Measurements from ENCODE around the gene CGNL1. TPM values are rescaled to one million over a fixed set of nuclear protein-coding genes. Genes with fewer than 3 reads are reported as not detected.

CGNL1 gene
- total RNA-seq, 2 donors from 2014 or later, result not detected

- no peak for ATAC-seq (replicated peaks in 1 of 2)
- Mint-ChIP-seq H3K27ac (no peak overlapping the region), H3K27me3 (ENCODE audit: low read depth) (peaks cover 13% of the 10 kb centered on the region), H3K4me3 (no peak overlapping the region), H3K36me3 (ENCODE audit: insufficient read depth in 2 of 2) (no peaks in the 10 kb centered on the region), H3K4me1 (ENCODE audit: low read depth) (no peaks in the 10 kb centered on the region), H3K9me3 (no peaks in the 10 kb centered on the region)
- DNase-seq, result no peak
These were observed 38.4 kb upstream of the CGNL1 start for GRCh38 chr15:57337868-57338411.

GRCh38 chr15:57339321-57339720 lies 37.0 kb upstream of the CGNL1 start:
- ATAC-seq (replicated peaks in 1 of 2), result no peak
- no peak for DNase-seq
- Mint-ChIP-seq H3K27ac (no peak overlapping the region), H3K36me3 (ENCODE audit: insufficient read depth in 2 of 2) (no peaks in the 10 kb centered on the region), H3K9me3 (no peaks in the 10 kb centered on the region), H3K27me3 (ENCODE audit: low read depth) (peaks cover 8% of the 10 kb centered on the region), H3K4me3 (no peak overlapping the region), H3K4me1 (ENCODE audit: low read depth) (no peaks in the 10 kb centered on the region)

DNA sequence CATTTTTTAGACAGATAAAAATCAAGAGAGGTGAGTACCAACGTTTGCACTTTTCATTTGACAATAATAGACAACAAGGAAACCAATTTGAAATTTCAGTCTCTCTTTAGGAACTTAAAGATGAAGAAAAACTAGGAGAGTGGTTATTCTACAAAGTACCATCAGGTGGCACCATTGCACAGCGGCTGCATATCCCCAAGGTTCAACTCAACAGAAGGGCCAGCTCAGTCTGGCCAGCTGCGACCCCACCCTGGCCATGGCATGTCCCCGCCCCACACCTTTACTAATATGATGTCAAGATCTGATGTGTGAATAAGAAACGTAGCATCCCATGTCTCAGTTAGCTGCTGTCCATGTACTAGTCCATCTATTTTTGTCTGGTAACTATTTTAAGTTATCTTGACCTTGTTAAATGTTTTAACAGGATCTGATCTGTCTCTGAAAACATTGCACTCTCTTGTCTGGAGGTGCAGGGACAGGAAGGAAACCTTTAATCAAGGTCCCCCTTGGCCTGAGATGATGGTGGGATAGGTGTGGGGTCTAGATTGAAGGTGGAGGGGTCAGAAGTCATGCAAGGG lies 35.5 kb upstream of the CGNL1 start:
- H3K27me3 Mint-ChIP-seq (ENCODE audit: low read depth), result no peaks in the 10 kb centered on the region
- H3K27ac Mint-ChIP-seq, result no peak overlapping the region
- H3K36me3 Mint-ChIP-seq (ENCODE audit: insufficient read depth in 2 of 2), result no peaks in the 10 kb centered on the region
- DNase-seq (peak; percentile 24 to 27), ATAC-seq (replicated peaks in 1 of 2) (peak; percentile 36 to 52)
- H3K9me3 Mint-ChIP-seq, result no peaks in the 10 kb centered on the region
- no peaks in the 10 kb centered on the region for H3K4me1 Mint-ChIP-seq (ENCODE audit: low read depth)
- H3K4me3 Mint-ChIP-seq, result no peak overlapping the region

DNA sequence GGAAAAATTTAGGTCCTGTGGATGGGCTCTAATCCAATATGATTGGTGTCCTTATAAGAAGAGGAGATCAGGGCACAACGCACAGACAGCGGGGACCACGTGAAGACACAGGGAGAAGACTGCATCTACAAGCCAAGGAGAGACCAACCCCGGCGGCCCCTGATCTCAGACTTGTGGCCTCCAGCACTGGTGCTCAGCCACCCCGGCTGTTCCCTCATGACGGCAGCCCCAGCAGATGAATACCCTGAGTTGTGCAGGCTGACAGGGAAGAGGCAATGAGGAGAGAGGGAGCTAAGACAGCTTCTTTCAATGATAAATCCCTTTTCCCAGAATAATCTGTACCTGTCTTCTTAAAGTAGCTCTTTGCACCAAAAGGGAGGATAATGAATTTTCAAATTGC lies 33.3 kb upstream of the CGNL1 start:
- Mint-ChIP-seq H3K36me3 (ENCODE audit: insufficient read depth in 2 of 2) (no peaks in the 10 kb centered on the region), H3K9me3 (no peaks in the 10 kb centered on the region), H3K4me1 (ENCODE audit: low read depth) (no peaks in the 10 kb centered on the region), H3K27me3 (ENCODE audit: low read depth) (no peaks in the 10 kb centered on the region), H3K4me3 (no peak overlapping the region), H3K27ac (no peak overlapping the region)
- ATAC-seq (replicated peaks in 1 of 2) (no peak), DNase-seq (no peak)

DNA sequence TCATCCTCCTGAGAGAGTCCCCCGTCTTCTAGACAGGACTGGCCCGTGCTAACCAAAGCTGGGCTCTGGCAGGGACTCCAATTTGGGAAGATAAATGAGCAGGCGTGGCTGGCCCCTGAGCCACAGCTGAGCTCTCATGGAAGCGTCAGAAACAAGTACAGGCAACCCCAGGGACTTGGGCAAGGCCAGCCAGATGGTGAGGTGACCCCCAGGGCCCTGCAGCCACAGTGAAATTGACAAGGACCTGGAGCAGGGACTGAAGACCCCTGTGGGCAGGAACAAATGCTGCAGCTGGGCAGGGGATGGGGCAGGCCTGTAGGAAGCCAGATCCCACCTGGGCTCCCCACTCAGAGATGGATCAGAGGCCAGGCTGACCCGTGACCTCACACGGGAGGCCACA lies 32.8 kb upstream of the CGNL1 start:
- Mint-ChIP-seq H3K27ac (no peak overlapping the region), H3K36me3 (ENCODE audit: insufficient read depth in 2 of 2) (no peaks in the 10 kb centered on the region), H3K9me3 (no peaks in the 10 kb centered on the region), H3K4me3 (no peak overlapping the region), H3K4me1 (ENCODE audit: low read depth) (no peaks in the 10 kb centered on the region), H3K27me3 (ENCODE audit: low read depth) (no peaks in the 10 kb centered on the region)
- DNase-seq (no peak), ATAC-seq (replicated peaks in 1 of 2) (no peak)

GRCh38 chr15:57344282-57344681 lies 32.0 kb upstream of the CGNL1 start:
- ATAC-seq (replicated peaks in 1 of 2), result no peak
- no peaks in the 10 kb centered on the region for H3K4me1 Mint-ChIP-seq (ENCODE audit: low read depth)
- no peaks in the 10 kb centered on the region for H3K36me3 Mint-ChIP-seq (ENCODE audit: insufficient read depth in 2 of 2)
- no peaks in the 10 kb centered on the region for H3K9me3 Mint-ChIP-seq
- DNase-seq, result no peak
- H3K27me3 Mint-ChIP-seq (ENCODE audit: low read depth), result no peaks in the 10 kb centered on the region
- H3K4me3 Mint-ChIP-seq, result no peak overlapping the region
- no peak overlapping the region for H3K27ac Mint-ChIP-seq

GRCh38 chr15:57345584-57345983 lies 30.7 kb upstream of the CGNL1 start:
- Mint-ChIP-seq H3K27ac (no peak overlapping the region), H3K36me3 (ENCODE audit: insufficient read depth in 2 of 2) (no peaks in the 10 kb centered on the region), H3K4me3 (no peak overlapping the region), H3K4me1 (ENCODE audit: low read depth) (no peaks in the 10 kb centered on the region), H3K27me3 (ENCODE audit: low read depth) (no peaks in the 10 kb centered on the region), H3K9me3 (no peaks in the 10 kb centered on the region)
- ATAC-seq (replicated peaks in 1 of 2), result no peak
- no peak for DNase-seq

DNA sequence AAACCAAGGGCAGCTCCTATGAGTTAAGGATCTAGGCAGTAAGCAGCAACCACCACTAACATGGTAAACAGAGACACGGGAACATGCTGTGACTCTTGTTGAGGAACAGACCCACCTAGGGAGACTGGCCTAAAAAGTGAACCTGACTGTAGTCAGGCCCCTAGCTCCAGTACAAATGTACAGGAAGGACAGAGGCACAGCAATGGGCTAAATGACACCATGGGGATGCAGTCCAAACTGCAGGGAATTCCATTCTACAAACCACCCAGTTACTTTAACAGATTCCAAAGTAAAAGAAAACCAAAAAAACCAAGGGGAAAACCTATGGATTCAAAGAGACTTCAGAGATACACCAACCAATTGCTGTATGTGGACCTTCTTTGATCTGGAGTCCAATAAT lies 28.2 kb upstream of the CGNL1 start:
- H3K4me1 Mint-ChIP-seq (ENCODE audit: low read depth), result no peaks in the 10 kb centered on the region
- H3K27me3 Mint-ChIP-seq (ENCODE audit: low read depth), result no peaks in the 10 kb centered on the region
- no peak for DNase-seq
- H3K4me3 Mint-ChIP-seq, result no peak overlapping the region
- no peaks in the 10 kb centered on the region for H3K9me3 Mint-ChIP-seq
- H3K27ac Mint-ChIP-seq, result no peak overlapping the region
- no peak for ATAC-seq (replicated peaks in 1 of 2)
- H3K36me3 Mint-ChIP-seq (ENCODE audit: insufficient read depth in 2 of 2), result no peaks in the 10 kb centered on the region

GRCh38 chr15:57352535-57353316 lies 23.6 kb upstream of the CGNL1 start:
- Mint-ChIP-seq H3K27me3 (ENCODE audit: low read depth) (no peaks in the 10 kb centered on the region), H3K36me3 (ENCODE audit: insufficient read depth in 2 of 2) (no peaks in the 10 kb centered on the region), H3K27ac (no peak overlapping the region), H3K4me1 (ENCODE audit: low read depth) (no peaks in the 10 kb centered on the region), H3K9me3 (no peaks in the 10 kb centered on the region), H3K4me3 (no peak overlapping the region)
- ATAC-seq (replicated peaks in 1 of 2) (no peak), DNase-seq (no peak)

DNA sequence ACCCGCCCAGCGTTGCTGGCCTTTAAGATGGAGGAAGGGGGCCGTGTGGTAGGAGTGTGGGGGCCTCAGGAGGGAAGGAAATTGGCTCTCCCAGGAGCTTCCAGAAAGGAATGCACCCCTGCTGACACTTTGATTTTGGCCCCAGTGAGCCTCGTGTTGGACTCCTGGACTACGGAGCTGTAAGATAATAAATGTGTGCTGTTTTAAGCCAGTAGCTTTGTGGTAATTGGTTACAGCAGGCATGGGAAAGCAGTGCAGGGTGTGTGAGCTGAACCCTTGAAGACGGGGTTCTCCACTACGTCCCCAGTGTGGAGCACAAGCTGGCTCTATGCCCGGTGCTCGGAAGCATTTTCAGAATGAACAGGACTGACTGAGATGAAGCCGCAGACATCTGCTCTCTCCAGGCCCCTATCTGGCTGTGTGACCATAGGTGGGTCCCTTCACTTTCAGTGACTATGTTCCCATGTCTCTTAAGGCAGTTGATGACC lies 22.9 kb upstream of the CGNL1 start:
- no peak overlapping the region for H3K27ac Mint-ChIP-seq
- H3K4me1 Mint-ChIP-seq (ENCODE audit: low read depth), result no peaks in the 10 kb centered on the region
- H3K4me3 Mint-ChIP-seq, result no peak overlapping the region

DNA sequence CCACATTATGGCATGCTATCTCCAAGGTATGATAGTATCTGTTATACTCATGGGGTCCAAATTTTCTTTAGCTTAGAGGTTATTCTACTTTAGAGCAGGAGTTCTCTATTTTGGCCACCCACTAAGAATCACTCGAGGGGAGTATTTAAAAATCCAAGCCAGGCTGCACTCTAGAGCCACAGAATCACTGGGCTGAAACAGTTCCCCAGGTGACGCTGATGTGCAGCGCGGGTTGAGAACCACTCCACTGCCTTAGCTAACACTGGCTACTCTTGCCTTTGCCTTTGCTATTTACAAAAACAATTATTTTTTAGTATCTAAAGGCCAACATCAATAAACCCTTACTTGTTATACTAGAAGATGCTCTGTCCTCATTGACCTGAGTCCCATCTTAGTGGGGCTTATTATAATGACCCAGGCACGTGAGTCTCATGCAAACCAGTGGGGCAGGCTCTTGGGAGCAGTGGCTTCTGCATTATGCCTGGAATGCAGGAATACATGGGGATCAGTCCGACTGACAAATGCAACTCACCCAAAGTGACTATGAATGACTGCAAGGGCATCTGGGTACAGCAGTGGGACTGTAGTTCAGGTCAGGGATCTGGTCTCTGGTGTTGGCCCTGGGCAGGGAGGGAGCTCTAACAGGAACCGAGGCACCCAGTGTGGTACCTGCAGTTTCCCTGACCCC lies 21.7 kb upstream of the CGNL1 start:
- H3K4me3 Mint-ChIP-seq, result no peak overlapping the region
- no peaks in the 10 kb centered on the region for H3K4me1 Mint-ChIP-seq (ENCODE audit: low read depth)
- no peak overlapping the region for H3K27ac Mint-ChIP-seq
- DNase-seq (no peak), ATAC-seq (replicated peaks in 1 of 2) (no peak)
- H3K36me3 Mint-ChIP-seq (ENCODE audit: insufficient read depth in 2 of 2), result no peaks in the 10 kb centered on the region
- H3K27me3 Mint-ChIP-seq (ENCODE audit: low read depth), result no peaks in the 10 kb centered on the region
- no peaks in the 10 kb centered on the region for H3K9me3 Mint-ChIP-seq

More for the DNA sequence above, 22.9 kb upstream of the CGNL1 start:
- no peak for ATAC-seq (replicated peaks in 1 of 2)
- DNase-seq, result no peak
- Mint-ChIP-seq H3K9me3 (no peaks in the 10 kb centered on the region), H3K27me3 (ENCODE audit: low read depth) (no peaks in the 10 kb centered on the region), H3K36me3 (ENCODE audit: insufficient read depth in 2 of 2) (no peaks in the 10 kb centered on the region)

- no peak for ATAC-seq (replicated peaks in 1 of 2)
- H3K9me3 Mint-ChIP-seq, result no peaks in the 10 kb centered on the region
- DNase-seq, result no peak
- H3K27me3 Mint-ChIP-seq (ENCODE audit: low read depth), result no peaks in the 10 kb centered on the region
- no peaks in the 10 kb centered on the region for H3K4me1 Mint-ChIP-seq (ENCODE audit: low read depth)
- H3K36me3 Mint-ChIP-seq (ENCODE audit: insufficient read depth in 2 of 2), result no peaks in the 10 kb centered on the region
- no peak overlapping the region for H3K27ac Mint-ChIP-seq
- H3K4me3 Mint-ChIP-seq, result no peak overlapping the region
These were observed 21.0 kb upstream of the CGNL1 start for GRCh38 chr15:57355259-57355658.

DNA sequence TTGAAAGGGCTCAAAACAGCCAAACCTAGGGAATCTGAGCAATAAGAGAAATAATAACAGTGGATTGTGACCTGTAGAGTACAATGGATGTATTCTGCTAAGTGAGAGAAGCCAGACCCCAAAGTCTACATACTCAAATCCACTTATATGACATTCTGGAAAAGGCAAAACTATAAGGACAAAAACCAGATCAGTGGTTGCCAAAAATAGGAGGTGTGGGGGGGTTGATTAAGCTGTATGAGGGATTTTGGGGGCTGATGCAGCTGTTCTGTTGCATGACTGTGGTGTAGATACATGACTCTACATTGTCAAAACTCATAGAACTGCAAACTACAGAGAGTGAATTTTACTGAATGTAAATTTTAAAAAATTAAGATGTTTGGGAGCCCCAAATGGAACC lies 20.1 kb upstream of the CGNL1 start:
- ATAC-seq (replicated peaks in 1 of 2), result no peak

More for the DNA sequence above, 20.1 kb upstream of the CGNL1 start:
- no peaks in the 10 kb centered on the region for H3K9me3 Mint-ChIP-seq
- DNase-seq, result no peak
- H3K4me3 Mint-ChIP-seq, result no peak overlapping the region
- H3K36me3 Mint-ChIP-seq (ENCODE audit: insufficient read depth in 2 of 2), result no peaks in the 10 kb centered on the region
- no peak overlapping the region for H3K27ac Mint-ChIP-seq
- H3K4me1 Mint-ChIP-seq (ENCODE audit: low read depth), result no peaks in the 10 kb centered on the region
- H3K27me3 Mint-ChIP-seq (ENCODE audit: low read depth), result no peaks in the 10 kb centered on the region
